DOHH2 (cell line): ENCODE results near the gene DNAL4.

ENCODE experiments used
- EZH2phosphoT487 ChIP-seq: fragments of 200-600 bp; sonication (generic); IDR thresholded peaks from 2 replicates; pipeline ENCODE4 v1.6.1; 2017; ENCODE audit warnings: borderline replicate concordance, mild to moderate bottlenecking, antibody characterized with exemption, low read length, moderate library complexity, mixed read lengths
- TF ChIP-seq, protein P1 (sequence below): fragments of 200-600 bp; sonication (generic); IDR thresholded peaks from one replicate; pipeline ENCODE4 v1.5.1; 2014; ENCODE audit warnings: antibody characterized with exemption, mild to moderate bottlenecking, low read depth, low read length; ENCODE audit not compliant: poor library complexity, severe bottlenecking

DNA sequence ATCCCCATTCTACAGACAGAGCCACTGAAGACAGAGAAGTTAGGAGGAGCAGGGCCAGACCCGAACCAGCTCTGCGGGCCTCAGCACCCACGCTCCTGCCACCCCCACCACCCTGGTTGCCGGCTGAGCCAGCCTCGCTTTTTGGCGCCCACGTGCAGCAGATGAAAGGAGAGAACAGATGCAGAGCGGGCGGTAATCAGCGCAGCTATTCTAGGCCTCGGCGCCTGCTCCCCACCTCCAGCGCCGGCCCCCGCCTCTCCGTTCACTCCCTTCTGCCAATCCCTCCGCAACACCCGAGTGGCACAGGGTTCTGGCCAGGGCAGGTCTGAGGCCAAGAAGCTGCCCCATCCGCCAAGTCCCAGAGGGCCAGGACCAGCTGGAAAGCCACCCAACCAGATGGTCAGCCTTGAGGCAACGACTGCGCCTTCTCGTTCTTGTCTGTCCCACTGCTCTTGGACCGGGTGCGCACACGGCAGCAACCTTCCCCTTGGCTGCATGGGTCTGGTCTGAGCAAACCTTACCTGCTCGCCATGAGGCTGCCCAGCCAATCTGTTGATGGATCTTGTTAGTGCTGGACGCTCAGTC lies 16.8 kb downstream of the DNAL4 start:
- TF ChIP-seq, protein P1, sequence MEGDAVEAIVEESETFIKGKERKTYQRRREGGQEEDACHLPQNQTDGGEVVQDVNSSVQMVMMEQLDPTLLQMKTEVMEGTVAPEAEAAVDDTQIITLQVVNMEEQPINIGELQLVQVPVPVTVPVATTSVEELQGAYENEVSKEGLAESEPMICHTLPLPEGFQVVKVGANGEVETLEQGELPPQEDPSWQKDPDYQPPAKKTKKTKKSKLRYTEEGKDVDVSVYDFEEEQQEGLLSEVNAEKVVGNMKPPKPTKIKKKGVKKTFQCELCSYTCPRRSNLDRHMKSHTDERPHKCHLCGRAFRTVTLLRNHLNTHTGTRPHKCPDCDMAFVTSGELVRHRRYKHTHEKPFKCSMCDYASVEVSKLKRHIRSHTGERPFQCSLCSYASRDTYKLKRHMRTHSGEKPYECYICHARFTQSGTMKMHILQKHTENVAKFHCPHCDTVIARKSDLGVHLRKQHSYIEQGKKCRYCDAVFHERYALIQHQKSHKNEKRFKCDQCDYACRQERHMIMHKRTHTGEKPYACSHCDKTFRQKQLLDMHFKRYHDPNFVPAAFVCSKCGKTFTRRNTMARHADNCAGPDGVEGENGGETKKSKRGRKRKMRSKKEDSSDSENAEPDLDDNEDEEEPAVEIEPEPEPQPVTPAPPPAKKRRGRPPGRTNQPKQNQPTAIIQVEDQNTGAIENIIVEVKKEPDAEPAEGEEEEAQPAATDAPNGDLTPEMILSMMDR, result no peak
- TF ChIP-seq EZH2phosphoT487, result no peak
